ENCODE data around the gene SLC15A3.

Gene SLC15A3

GRCh38 chr11:60970369-60970774 is 18.4 kb upstream of the SLC15A3 start:
- Histone ChIP-seq H3K9me2 (replicated peaks; ENCODE audit: insufficient read depth, low read length) (no peaks in the 10 kb centered on the region), H3K4me3 (ENCODE audit: insufficient read depth, low read length, poor library complexity, severe bottlenecking) (no peak overlapping the region), H4K20me1 (ENCODE audit: low read depth, low read length) (no peaks in the 10 kb centered on the region), H3K4me2 (ENCODE audit: low read depth, low read length, poor library complexity, severe bottlenecking) (no peak overlapping the region), H3F3A (ENCODE audit: insufficient read depth) (no peaks in the 10 kb centered on the region), H3K27me3 (ENCODE audit: low read length) (no peaks in the 10 kb centered on the region), H3K36me3 (ENCODE audit: low read length) (no peaks in the 10 kb centered on the region), H3K79me2 (ENCODE audit: insufficient read depth, low read length) (no peaks in the 10 kb centered on the region), H3K9me3 (ENCODE audit: insufficient read depth, low read length) (no peaks in the 10 kb centered on the region), H3K27ac (ENCODE audit: low read depth, low read length) (no peak overlapping the region), H3K9ac (ENCODE audit: low read length) (no peak overlapping the region), H2AFZ (ENCODE audit: low read depth, low read length, severe bottlenecking) (no peak overlapping the region)
- no peak for TF ChIP-seq EZH2phosphoT487 (conservative IDR thresholded peaks at IDR 0.05; ENCODE audit: low read length)
- TF ChIP-seq, protein P1, sequence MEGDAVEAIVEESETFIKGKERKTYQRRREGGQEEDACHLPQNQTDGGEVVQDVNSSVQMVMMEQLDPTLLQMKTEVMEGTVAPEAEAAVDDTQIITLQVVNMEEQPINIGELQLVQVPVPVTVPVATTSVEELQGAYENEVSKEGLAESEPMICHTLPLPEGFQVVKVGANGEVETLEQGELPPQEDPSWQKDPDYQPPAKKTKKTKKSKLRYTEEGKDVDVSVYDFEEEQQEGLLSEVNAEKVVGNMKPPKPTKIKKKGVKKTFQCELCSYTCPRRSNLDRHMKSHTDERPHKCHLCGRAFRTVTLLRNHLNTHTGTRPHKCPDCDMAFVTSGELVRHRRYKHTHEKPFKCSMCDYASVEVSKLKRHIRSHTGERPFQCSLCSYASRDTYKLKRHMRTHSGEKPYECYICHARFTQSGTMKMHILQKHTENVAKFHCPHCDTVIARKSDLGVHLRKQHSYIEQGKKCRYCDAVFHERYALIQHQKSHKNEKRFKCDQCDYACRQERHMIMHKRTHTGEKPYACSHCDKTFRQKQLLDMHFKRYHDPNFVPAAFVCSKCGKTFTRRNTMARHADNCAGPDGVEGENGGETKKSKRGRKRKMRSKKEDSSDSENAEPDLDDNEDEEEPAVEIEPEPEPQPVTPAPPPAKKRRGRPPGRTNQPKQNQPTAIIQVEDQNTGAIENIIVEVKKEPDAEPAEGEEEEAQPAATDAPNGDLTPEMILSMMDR (IDR thresholded peaks at IDR 0.05; ENCODE audit: insufficient read depth, low read length, poor library complexity, severe bottlenecking): peak; percentile 77

DNA sequence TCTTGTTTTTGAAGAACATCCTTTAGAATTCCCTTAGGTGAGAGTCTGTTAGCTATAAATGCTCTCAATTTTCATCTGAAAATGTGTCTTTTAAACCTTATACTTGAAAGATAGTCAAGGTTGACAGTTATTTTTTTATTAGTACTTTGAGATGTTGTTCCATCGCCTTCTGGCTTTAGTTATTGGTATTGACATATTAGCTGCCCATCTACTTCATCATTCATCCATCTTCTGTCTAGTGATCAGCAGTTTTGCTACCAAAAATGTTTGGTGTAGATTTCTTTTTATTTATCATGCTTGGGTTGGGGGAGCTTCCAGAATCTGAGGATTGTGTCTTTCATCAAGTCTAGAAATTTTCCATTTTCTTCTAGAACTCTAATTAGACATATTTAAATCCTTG is 16.2 kb upstream of the SLC15A3 start:
- TF ChIP-seq, protein P1 (IDR thresholded peaks at IDR 0.05; ENCODE audit: insufficient read depth, low read length, poor library complexity, severe bottlenecking): no peak
- no peak for TF ChIP-seq EZH2phosphoT487 (conservative IDR thresholded peaks at IDR 0.05; ENCODE audit: low read length)
- no peak overlapping the region for H3K9ac ChIP-seq (ENCODE audit: low read length)
- no peak overlapping the region for H3K4me3 ChIP-seq (ENCODE audit: insufficient read depth, low read length, poor library complexity, severe bottlenecking)
- H3K9me3 ChIP-seq (ENCODE audit: insufficient read depth, low read length): no peaks in the 10 kb centered on the region
- no peaks in the 10 kb centered on the region for H3F3A ChIP-seq (ENCODE audit: insufficient read depth)
- H2AFZ ChIP-seq (ENCODE audit: low read depth, low read length, severe bottlenecking): no peak overlapping the region
- H3K27ac ChIP-seq (ENCODE audit: low read depth, low read length): no peak overlapping the region
- H3K27me3 ChIP-seq (ENCODE audit: low read length): no peaks in the 10 kb centered on the region
- no peaks in the 10 kb centered on the region for H3K9me2 ChIP-seq (replicated peaks; ENCODE audit: insufficient read depth, low read length)
- H4K20me1 ChIP-seq (ENCODE audit: low read depth, low read length): no peaks in the 10 kb centered on the region
- H3K4me2 ChIP-seq (ENCODE audit: low read depth, low read length, poor library complexity, severe bottlenecking): no peak overlapping the region
- H3K36me3 ChIP-seq (ENCODE audit: low read length): no peaks in the 10 kb centered on the region
- H3K79me2 ChIP-seq (ENCODE audit: insufficient read depth, low read length): no peaks in the 10 kb centered on the region

DNA sequence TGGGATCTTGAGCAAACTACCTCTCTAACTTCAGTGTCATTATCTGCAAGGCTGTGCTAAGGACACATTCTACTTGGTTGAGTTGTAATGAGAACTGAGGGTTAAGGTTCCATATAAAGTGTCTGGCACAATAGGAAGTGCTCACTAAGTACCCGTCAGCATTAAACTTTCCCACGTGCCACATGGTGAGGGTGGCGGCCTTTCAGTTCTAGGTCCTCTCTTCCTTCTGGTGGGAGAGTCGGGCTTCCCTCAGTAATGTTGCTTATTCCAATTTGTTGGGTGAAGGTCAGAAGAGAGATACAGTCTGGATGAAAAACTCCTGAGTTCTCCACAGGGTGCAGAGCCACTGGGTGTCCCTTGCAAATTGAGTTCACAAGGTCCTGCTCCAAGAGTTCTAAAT is 14.9 kb upstream of the SLC15A3 start:
- Histone ChIP-seq H3K9me3 (ENCODE audit: insufficient read depth, low read length) (no peaks in the 10 kb centered on the region), H3K27ac (ENCODE audit: low read depth, low read length) (no peak overlapping the region), H3K9me2 (replicated peaks; ENCODE audit: insufficient read depth, low read length) (no peaks in the 10 kb centered on the region), H3K27me3 (ENCODE audit: low read length) (no peaks in the 10 kb centered on the region), H3K4me2 (ENCODE audit: low read depth, low read length, poor library complexity, severe bottlenecking) (no peak overlapping the region), H2AFZ (ENCODE audit: low read depth, low read length, severe bottlenecking) (no peak overlapping the region), H4K20me1 (ENCODE audit: low read depth, low read length) (no peaks in the 10 kb centered on the region), H3F3A (ENCODE audit: insufficient read depth) (no peaks in the 10 kb centered on the region), H3K36me3 (ENCODE audit: low read length) (no peaks in the 10 kb centered on the region), H3K4me3 (ENCODE audit: insufficient read depth, low read length, poor library complexity, severe bottlenecking) (no peak overlapping the region), H3K79me2 (ENCODE audit: insufficient read depth, low read length) (no peaks in the 10 kb centered on the region), H3K9ac (ENCODE audit: low read length) (no peak overlapping the region)
- TF ChIP-seq, protein P1 (IDR thresholded peaks at IDR 0.05; ENCODE audit: insufficient read depth, low read length, poor library complexity, severe bottlenecking): no peak
- no peak for TF ChIP-seq EZH2phosphoT487 (conservative IDR thresholded peaks at IDR 0.05; ENCODE audit: low read length)
